ENCODE data around the gene ZDHHC24. TPM values are rescaled to one million over a fixed set of nuclear protein-coding genes. Genes with fewer than 3 reads are reported as not detected.
"Not testable (repeated sequence)": the region's sequence is repeated elsewhere in the genome, so short reads cannot be mapped to it uniquely, and the experiment has no call there.

Gene ZDHHC24, protein sequence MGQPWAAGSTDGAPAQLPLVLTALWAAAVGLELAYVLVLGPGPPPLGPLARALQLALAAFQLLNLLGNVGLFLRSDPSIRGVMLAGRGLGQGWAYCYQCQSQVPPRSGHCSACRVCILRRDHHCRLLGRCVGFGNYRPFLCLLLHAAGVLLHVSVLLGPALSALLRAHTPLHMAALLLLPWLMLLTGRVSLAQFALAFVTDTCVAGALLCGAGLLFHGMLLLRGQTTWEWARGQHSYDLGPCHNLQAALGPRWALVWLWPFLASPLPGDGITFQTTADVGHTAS
- total RNA-seq = 12.5 and 13.6 TPM in 2 replicates

DNA sequence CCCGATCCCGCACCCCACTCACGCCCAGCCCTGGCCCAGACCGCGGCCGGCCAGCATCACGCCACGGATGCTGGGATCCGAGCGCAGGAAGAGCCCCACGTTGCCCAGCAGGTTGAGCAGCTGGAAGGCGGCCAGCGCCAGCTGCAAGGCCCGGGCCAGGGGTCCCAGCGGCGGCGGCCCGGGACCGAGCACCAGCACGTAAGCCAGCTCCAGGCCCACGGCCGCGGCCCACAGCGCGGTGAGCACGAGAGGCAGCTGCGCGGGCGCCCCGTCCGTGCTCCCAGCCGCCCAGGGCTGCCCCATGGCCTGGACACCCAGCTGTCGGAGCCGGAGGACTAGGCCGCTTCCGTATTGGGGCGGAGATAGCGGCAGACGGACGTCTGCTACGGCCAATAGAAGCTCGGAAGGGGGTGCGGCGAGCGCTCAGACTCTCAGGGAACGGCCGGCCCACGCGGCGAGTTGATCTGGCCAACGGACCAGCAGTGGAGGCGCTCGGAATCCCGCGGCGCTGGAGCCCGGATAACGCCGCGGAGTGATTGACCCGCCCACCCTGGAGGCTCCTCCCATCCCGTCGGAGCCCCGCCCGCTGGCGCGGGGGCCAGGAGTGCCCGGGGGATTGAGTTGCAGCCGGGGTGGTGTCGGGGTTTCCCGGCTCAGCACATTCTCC lies at the start of gene ZDHHC24:
Gene ZDHHC24 (minus strand): TSS at position 348 of the 667 bp plus-strand sequence. CDS start 45 bp downstream, at position 303.
- intact Hi-C loops (cut with micrococcal nuclease) = loop anchor here (1.0 kb wide), 3 partner anchors 47 to 131 kb away; partner anchors contain the start of genes CCDC87, CCS, DPP3 and RBM4B

DNA sequence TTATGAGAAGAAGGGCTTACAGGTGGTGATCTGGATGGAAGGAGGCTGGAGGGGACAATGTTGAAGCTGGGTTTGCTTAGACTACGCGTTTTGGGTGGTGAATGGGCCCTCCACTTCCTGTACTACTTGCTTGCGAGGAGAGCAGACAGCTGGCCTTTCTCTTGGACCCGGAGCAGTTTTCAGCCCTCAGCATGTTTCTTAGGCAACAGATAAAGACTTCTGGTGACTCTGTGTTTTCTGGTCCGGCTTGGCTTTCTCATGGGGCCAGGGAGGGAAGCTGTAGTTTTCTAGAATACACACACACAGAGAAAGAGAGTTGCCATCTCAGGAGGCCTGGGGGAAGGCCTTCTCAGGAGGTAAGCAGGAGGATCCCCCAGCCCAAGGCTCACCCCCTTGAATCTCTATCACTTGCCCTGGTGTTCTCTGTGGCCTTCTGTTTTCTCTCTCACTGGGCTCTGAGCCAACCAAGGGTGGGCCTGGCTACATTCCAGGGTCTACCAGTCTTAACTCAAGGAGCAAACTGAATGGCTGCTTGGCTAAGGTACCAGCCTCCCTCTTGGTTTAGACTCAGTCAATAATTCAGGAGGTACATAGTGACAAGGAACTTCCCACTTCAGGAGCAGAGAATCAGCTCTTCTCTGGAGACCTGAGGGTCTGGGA lies 49.5 kb upstream of the ZDHHC24 start:
- intact Hi-C loops (cut with micrococcal nuclease) = loop anchor here (10.0 kb wide), 1 partner anchor 359 kb away; the partner anchor contains the start of gene PC

DNA sequence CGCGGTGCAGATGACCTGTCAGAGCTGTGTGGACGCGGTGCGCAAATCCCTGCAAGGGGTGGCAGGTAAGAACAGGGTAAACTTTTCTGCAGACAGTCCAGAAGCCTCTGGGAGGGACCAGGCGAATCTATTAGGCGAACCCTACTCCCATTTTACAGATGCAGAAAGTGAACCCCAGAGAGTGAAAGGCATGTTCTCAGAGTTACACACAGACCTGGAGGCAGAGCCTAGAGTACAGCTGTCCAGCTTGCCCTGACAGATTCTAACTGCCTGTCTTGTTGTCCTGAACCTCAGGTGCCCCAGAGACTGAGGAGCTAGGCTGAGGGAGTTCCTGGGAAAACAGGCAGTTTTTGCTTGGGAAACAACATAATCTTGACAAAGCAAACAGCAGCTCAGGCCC lies 47.8 kb upstream of the ZDHHC24 start:
- intact Hi-C loops (cut with micrococcal nuclease) = loop anchor here (1.0 to 10.0 kb wide), 6 partner anchors 14 to 361 kb away; partner anchors contain the start of genes ACTN3, PC, RBM14 and RBM4

DNA sequence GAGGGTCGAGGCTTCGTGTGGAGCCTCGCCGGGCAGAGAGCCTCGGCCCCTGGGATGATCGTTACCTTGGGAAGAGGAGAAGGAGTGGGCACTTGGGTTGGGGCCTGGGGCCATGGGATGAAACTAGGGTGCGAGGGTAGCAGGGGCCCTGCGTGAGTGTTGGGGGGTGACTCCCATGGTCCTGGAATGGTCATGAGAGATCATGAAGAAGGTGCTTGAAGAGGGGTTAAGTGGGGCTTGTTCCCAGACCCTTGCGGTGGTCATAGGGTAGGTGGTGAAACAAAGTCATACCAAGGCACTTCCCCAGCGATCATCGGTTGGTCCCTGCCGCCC lies 47.4 kb upstream of the ZDHHC24 start:
- intact Hi-C loops (cut with micrococcal nuclease) = loop anchor here (1.0 to 10.0 kb wide), 6 partner anchors 14 to 362 kb away; partner anchors contain the start of genes ACTN3, PC, RBM14 and RBM4

DNA sequence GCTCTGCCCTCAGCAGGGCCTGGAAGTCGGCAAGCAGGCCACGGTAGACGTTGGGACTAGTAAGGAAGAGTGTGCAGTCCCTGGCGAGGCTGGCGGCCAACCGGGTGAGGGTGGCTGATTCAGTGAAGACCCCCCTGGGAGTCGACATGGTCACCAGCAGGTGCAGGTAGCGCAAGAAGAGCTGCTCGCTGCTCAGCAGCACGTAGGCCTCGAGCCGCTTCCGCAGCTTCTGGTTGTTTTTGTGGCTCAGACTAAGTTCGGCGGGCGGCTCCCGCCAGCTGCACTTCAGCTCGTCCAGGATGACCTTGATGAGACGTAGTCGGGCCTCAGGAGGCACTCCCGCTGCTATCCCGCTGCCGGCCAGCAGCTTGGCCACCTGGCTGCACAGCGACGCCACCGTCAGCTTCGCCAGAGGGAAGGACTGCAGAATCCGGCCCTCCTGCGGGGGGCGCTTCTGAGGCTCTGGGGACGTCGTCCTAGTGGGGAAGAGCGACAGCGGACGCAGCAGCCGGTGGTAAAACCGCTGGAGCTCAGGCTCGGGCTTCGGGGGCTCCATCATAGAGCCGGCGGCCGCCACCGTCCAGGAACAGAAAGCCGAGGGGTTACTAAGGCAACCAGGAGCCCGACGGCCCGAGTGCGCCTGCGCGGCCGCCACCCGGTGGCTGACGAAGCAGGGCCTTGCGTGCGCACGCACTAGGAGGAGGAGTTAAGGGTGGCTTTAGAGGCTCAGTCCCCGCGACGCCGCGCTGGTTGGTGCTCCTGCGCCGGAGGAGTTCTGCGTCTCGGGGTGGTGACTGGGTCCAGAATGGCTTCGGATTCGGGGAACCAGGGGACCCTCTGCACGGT lies 46.8 kb upstream of the ZDHHC24 start, which contains the start of the genes CCDC87 and CCS:
Gene CCDC87 (minus strand): TSS at position 607 of the 846 bp plus-strand sequence. CDS start 48 bp downstream, at position 559.
Gene CCS (plus strand): TSS at position 729 of the 846 bp plus-strand sequence. CDS start 77 bp downstream, at position 806.
- intact Hi-C loops (cut with micrococcal nuclease) = loop anchor here (1.0 to 10.0 kb wide), 6 partner anchors 13 to 362 kb away; partner anchors contain the start of genes ACTN3, PC, RBM14 and RBM4

DNA sequence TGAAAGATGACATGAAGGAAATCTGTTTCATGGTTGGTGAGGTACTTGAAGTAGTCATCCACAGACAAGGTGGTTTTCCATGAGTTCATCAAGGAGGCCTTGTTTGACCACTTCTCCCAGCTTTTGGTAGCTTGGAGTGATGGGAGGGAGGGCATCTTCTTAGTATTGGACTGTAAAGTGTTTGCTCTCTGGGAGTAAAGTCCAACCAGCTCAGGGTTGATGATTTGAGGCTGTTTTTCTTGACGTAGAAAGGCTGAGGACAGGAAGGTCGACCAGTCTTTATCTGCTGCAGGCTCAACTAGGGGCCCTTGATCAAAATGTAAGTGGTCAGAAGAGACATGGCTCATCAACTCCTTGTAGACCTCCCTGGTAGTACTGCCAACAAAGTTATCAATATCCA lies 45.3 kb upstream of the ZDHHC24 start:
- intact Hi-C loops (cut with micrococcal nuclease) = loop anchor here (10.0 kb wide), 1 partner anchor 364 kb away; the partner anchor contains the start of gene PC

DNA sequence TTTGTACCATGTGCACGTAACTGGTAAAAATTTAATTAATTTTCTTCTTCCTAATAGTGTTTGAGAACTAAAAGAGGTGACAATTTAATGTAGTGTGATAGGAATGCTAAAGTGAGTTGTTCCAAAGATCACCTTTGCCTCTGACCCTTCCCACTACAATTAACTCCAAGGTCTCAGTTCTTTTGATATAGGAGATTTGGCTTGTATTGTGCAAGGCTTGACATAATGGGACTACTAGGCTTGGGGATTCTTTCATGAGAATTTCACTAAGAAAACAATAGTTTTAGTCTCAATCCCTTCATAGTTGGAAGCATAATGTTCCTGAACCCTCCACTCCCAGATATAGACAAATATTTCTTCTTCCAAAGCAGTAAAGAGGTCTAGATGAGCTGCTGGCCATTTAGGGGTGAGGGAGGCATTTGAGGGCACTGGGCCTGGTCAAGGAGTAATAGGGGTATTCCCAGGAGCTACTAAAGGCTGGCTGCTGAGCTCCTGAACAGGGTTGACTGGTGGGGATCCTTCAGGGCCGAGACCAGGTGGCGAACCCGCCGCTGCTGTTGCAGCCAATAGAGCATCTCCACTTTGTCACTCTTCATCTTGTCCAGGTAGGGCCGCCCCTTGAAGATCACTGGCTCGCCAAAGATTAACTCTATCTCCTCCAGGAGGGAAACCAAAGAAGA lies 44.3 kb upstream of the ZDHHC24 start:
- intact Hi-C loops (cut with micrococcal nuclease) = loop anchor here (10.0 kb wide), 1 partner anchor 365 kb away; the partner anchor contains the start of gene PC

DNA sequence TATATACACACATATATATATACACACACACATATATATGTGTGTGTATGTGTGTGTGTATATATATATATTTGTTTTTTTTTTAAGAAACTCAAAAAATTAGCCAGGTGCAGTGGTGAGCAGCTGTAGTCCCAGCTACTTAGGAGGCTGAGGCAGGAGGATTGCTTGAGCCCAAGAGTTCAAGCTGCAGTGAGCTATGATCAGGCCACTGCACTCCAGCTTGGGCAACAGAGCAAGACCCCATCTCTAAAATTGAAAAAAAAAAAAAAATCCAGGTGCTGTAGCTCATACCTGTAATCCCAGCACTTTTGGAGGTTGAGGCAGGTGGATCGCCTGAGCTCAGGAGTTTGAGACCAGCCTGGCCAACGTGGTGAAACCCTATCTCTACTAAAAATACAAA lies 43.5 kb upstream of the ZDHHC24 start:
- intact Hi-C loops (cut with micrococcal nuclease) = not testable (repeated sequence)

DNA sequence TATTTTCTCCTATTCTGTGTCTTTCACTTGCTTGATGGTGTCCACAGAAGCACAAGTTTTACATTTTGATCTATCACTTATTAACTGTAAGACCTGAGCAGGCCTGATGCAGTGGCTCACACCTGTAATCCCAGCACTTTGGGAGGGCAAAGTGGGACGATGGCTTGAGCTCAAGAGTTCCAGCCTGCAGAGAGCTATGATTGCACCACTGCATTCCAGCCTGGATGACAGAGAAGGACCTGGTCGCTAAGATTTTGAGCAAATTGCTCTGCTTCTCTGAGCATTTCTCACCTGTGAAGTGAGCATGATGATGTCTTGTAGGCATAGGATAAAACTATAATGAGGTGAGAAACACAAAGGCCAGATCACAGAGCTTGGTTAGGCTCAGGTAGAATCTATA lies 40.3 kb upstream of the ZDHHC24 start:
- intact Hi-C loops (cut with micrococcal nuclease) = no loop called here

DNA sequence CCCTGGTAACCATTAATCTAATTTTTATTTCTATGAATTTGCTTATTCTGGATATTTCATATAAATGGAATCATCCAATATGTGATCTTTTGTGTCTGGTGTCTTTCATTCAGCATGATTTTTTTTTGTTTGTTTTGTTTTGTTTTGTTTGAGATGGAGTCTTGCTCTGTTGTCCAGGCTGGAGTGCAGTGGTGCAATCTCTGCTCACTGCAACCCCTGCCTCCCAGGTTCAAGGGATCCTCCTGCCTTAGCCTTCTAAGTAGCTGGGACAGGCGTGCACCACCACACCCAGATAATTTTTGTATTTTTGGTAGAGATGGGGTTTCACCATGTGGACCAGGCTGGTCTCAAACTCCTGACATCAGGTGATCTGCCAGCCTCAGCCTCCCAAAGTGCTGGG lies 39.6 kb upstream of the ZDHHC24 start:
- intact Hi-C loops (cut with micrococcal nuclease) = not testable (repeated sequence)

DNA sequence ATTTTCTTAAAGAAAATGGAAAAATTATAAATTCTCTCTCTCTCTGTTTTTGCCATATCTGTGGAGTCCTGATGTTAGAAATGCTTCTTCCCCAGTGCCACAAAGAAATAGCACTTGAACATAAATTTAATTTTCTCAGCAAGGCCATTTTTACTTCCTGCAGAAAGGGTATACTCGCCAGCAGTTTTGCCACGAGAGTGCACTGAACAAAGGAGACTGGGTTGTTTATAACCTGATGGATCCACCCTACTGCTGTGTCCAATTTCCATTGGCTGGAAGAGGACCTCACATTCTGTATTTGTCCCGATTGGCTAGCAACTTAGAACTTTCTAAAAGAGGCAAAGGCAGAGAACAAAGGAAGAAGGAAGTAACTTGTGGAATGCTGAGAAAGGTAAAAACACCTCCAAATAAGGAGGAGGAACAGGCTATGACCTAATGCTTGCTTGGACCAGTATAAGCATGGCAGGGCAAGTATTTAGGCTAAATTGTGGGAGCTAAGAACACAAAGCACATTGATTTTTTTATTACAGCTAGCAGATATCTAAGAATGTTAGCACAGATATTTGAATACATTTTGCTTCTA lies 36.8 kb upstream of the ZDHHC24 start:
- intact Hi-C loops (cut with micrococcal nuclease) = not testable (repeated sequence)

DNA sequence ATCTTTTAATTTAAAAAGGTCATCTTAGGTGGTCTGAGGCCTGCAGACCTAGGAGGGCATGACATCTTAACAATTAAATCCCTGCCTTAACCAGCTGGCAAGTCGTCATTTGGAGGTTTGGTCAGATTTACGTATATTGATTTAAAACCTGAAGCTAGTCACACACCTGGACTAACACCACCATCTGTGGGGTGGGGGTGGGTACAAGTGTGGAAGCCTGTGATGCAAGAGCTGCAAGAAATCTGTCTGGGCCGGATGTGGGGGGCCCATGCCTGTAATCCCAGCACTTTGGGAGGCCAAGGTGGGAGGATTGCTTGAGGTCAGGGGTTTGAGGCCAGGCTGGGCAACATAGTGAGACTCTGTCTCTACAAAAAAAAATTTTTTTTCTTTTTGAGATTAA lies 35.4 kb upstream of the ZDHHC24 start:
- intact Hi-C loops (cut with micrococcal nuclease) = no loop called here

DNA sequence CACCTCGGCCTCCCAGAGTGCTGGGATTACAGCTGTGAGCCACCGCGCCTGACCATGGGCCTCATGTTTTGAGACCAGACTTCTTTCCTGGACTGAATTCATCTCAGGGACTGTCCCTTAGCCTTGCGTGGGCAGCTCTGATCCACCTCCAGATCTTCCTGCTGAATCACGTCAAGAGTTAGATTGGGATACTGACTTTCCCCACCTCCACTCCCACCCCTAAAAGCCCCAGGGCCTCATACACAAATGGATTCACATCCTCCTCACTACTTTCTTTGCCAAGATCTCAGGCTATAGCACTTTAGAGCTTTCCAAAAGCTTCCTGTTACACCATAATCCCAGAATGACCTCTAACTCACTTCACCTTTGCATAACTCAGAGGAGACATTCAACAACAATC lies 35.0 kb upstream of the ZDHHC24 start:
- intact Hi-C loops (cut with micrococcal nuclease) = no loop called here

DNA sequence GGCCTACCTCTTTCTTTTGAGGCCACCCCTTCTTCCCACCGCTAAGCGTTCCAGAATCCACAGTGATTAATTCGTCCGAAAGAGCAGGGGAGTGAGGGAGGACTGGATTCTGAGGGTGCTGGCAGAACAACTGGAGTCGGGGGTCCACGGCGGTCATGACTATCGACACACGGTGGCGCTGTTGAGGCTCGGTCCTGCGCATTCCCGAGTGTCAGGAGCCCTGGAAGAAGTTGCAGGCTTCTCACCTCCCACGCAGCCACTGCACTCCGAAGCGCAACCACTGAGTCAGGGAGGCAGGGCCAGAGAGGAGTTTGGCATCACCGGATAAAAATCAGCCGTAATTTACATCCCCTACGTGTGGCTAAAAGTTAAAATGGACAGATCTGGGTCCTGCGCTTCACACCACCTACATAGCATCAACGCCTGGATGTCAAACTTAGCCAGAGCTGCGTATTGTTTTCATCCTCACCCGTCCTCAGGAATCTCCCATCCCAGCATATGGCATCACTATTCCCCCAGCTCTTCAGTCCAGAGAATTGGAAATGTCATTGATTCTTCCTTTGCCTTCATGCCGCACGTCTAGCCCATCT lies 33.3 kb upstream of the ZDHHC24 start:
- intact Hi-C loops (cut with micrococcal nuclease) = loop anchor here (1.0 to 5.0 kb wide), 2 partner anchors 14 to 38 kb away; partner anchors contain the start of genes CCDC87, CCS and RBM14

DNA sequence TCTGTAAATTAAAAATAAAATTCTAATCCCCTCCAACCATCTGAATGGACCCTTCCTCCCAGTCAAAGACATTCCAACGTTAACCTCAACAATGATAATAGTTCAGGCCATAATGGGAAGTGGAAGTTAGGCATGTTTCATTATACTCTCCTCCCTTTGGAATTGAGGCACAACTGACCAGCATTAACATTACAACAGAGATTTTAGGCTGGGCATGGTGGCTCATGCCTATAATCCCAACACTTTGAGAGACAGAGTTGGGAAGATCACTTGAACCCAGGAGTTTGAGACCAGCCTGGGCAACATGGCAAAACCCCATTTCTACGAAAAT lies 25.0 kb upstream of the ZDHHC24 start:
- intact Hi-C loops (cut with micrococcal nuclease) = no loop called here

DNA sequence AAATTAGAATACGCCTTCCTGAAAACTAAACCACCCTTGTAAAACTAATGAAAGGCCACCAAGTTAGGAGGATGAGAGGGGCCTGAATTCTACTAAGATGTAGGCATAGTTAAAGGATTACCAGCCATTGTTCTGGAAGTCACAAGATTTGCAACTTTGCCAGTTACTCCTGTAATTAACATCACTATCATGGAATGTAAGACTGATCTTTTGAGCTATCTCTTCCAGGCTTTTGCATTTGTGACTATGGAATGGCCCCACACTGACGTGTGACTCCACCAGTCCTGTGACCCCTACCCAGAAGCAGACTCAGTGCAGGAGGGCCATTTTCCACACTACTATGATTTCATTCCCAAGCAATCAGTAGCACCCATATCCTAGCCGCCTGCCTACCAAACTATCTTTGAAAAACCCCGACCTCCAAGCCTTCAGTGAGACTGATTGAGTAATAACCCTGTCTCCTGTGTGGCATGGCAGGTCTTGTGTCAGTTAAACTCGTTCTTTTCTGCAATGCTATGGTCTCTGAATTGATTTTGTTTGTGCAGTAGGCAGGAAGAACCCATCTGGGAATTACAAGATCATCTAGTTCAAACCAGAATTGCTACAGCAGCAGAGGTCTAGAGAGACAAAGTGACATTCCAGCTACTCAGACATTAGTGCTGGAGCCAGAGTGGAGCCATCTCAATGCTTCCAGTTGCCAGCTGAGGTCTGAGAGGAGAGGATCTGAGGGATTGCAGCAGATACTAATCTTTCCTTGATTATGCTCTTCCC lies 24.4 kb upstream of the ZDHHC24 start:
- intact Hi-C loops (cut with micrococcal nuclease) = no loop called here

DNA sequence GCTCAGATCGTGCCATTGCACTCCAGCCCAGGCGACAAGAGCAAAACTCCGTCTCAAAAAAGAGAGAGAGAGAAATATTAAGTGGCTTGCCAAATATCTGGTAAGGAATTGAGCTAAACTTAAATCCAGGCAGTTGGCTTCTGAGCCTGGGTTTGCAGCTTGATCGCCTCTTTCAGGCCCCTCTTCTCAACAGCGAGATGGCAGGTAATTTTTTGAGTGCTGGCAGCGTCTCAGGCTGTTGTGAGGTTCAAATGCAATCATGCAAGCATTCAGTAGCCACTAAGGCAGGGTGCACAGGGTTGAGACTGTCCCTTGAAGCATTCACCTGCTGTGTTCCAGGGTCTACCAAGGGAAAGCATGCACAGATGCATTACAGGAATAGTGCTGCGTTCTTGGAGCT lies 23.2 kb upstream of the ZDHHC24 start:
- intact Hi-C loops (cut with micrococcal nuclease) = no loop called here

DNA sequence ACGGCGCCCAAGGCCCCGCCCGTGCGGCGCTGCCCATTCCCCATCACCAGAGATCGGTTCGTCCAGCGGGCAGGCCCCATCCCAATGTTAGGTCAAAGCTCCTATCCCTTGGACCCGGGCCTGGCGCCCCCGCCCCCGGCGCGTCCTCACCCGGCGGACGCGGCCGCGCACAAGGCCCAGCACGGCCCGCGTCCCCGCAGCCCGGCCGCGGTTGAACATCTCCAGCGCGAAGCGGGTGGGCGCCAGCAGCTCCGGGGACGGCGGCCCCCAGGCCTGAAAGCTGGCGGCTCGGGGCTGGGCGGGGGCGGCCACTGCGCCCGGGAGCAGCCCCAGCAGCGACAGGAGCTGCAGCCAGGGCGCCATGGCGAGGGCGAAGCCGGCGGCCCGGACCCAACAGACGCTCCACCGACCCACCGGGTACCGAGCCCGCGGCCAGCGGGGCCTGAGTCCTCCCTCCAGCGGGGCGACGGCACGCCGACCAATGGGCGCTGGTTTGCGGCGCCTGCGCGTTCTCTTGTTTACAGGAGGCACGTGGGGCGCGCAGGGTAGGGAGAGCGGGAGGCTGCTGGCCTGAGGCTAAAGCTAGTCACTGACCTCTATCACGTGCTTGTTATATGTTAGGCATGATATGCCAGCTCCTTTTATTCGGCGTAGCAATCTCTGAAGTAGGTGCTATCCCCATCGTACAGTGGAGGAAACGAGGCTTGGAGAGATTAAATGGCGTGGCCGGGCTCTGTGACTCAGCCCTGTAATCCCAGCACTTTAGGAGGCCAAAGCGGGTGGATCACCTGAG lies 22.5 kb upstream of the ZDHHC24 start, which contains the start of gene CTSF:
Gene CTSF (minus strand): TSS at position 483 of the 793 bp plus-strand sequence. CDS start 120 bp downstream, at position 363.
- intact Hi-C loops (cut with micrococcal nuclease) = no loop called here

Measured in T-helper 2 cell treated with Interferon-gamma antibody and Interleukin-4, amounts not matched to agents 100 ng/mL and 5 ng/mL, for 36 hours (primary cell).